GM23338 (cell line): ENCODE measurements around the gene EGLN2. TPM values are rescaled to one million over a fixed set of nuclear protein-coding genes. Genes with fewer than 3 reads are reported as not detected.
A peak's percentile ranks its signal among the peaks of the same experiment; 100 is the strongest.

Experiments used
- ATAC-seq: fragments of 200-7000 bp; cut with Tn5 transposase; 3 replicates; pipeline ENCODE4 v1.9.1; 2020
- DNase-seq: peaks from one replicate; pipeline ENCODE4 v3.0.0-alpha.2; 2015; ENCODE audit warnings: low spot score
- H2AFZ ChIP-seq: fragments of 200-600 bp; sonication (generic); 2 replicates; pipeline ENCODE4 v1.8.0; 2016; ENCODE audit warnings: antibody characterized with exemption, mild to moderate bottlenecking, moderate library complexity
- H3F3A ChIP-seq: fragments of 200-600 bp; sonication (generic); replicated peaks from 2 replicates; pipeline ENCODE4 v1.8.0; 2017; ENCODE audit warnings: antibody characterized with exemption, mixed run types, low read depth
- H3K27ac ChIP-seq: fragments of 200-600 bp; sonication (generic); 2 replicates; pipeline ENCODE4 v1.6.1; 2016; ENCODE audit warnings: low read depth
- H3K27me3 ChIP-seq: fragments of 200-600 bp; sonication (generic); 2 replicates; pipeline ENCODE4 v1.8.0; 2016; ENCODE audit warnings: mild to moderate bottlenecking, mixed run types, moderate library complexity; ENCODE audit not compliant: insufficient read depth
- H3K36me3 ChIP-seq: fragments of 200-600 bp; sonication (generic); 2 replicates; pipeline ENCODE4 v1.8.0; 2016; ENCODE audit warnings: mild to moderate bottlenecking; ENCODE audit not compliant: insufficient read depth
- H3K4me1 ChIP-seq: fragments of 200-600 bp; sonication (generic); 2 replicates; pipeline ENCODE4 v1.8.0; 2016; ENCODE audit warnings: mild to moderate bottlenecking, moderate library complexity; ENCODE audit not compliant: insufficient read depth
- H3K4me2 ChIP-seq: fragments of 200-600 bp; sonication (generic); 2 replicates; pipeline ENCODE4 v1.7.1; 2017; ENCODE audit warnings: mixed run types
- H3K4me3 ChIP-seq: fragments of 200-600 bp; sonication (generic); 2 replicates; pipeline ENCODE4 v1.6.1; 2016; ENCODE audit warnings: mixed run types
- H3K79me2 ChIP-seq: fragments of 200-600 bp; sonication (generic); replicated peaks from 2 replicates; pipeline ENCODE4 v1.8.0; 2017; ENCODE audit warnings: mild to moderate bottlenecking; ENCODE audit not compliant: insufficient read depth
- H3K9me2 ChIP-seq: fragments of 200-600 bp; sonication (generic); 2 replicates; pipeline ENCODE4 v1.8.0; 2017; ENCODE audit not compliant: insufficient read depth
- H4K20me1 ChIP-seq: fragments of 200-600 bp; sonication (generic); replicated peaks from 2 replicates; pipeline ENCODE4 v1.8.0; 2017; ENCODE audit warnings: mild to moderate bottlenecking; ENCODE audit not compliant: insufficient read depth
- H3K27ac Mint-ChIP-seq: 2 replicates; pipeline ENCODE4 v1.8.0; 2020; ENCODE audit warnings: inconsistent platforms, mild to moderate bottlenecking, moderate library complexity, mixed read lengths
- H3K27me3 Mint-ChIP-seq: 3 replicates; pipeline ENCODE4 v1.8.0; 2022; ENCODE audit warnings: low read depth, mild to moderate bottlenecking, moderate library complexity, mixed read lengths, inconsistent platforms; ENCODE audit not compliant: insufficient read depth, poor library complexity
- H3K36me3 Mint-ChIP-seq: 3 replicates; pipeline ENCODE4 v1.8.0; 2021; ENCODE audit warnings: low read depth, mild to moderate bottlenecking, inconsistent platforms, moderate library complexity, mixed read lengths
- H3K4me1 Mint-ChIP-seq: 3 replicates; pipeline ENCODE4 v1.8.0; 2020; ENCODE audit warnings: mild to moderate bottlenecking, inconsistent platforms, mixed read lengths
- H3K4me3 Mint-ChIP-seq: 3 replicates; pipeline ENCODE4 v1.8.0; 2021; ENCODE audit warnings: moderate library complexity, mild to moderate bottlenecking, inconsistent platforms, mixed read lengths
- H3K9me3 Mint-ChIP-seq: 3 replicates; pipeline ENCODE4 v1.8.0; 2020; ENCODE audit warnings: moderate library complexity, mild to moderate bottlenecking, inconsistent platforms, mixed read lengths
- CREB1 ChIP-seq: fragments of 250-450 bp; sonication (Bioruptor Pico); IDR thresholded peaks from 2 replicates; pipeline ENCODE4 v1.5.0; 2020; ENCODE audit warnings: low read depth, mild to moderate bottlenecking, moderate library complexity
- EZH2phosphoT487 ChIP-seq: fragments of 200-600 bp; sonication (generic); IDR thresholded peaks from one replicate; pipeline ENCODE4 v1.8.1; 2018; ENCODE audit warnings: antibody characterized with exemption; ENCODE audit not compliant: unreplicated experiment
- JUNB ChIP-seq: IDR thresholded peaks from one replicate; pipeline ENCODE4 v1.6.1; 2016; ENCODE audit warnings: antibody characterized with exemption; ENCODE audit not compliant: unreplicated experiment
- NANOG ChIP-seq: IDR thresholded peaks from 2 replicates; pipeline ENCODE4 v1.6.1; 2016; ENCODE audit warnings: antibody characterized with exemption, borderline replicate concordance
- polyA plus RNA-seq: library from polyadenylated mRNA; unstranded; fragments of >200 nt; fragmentation: Nextera tagmentation; extraction: Ambion mirVana; gene quantifications from 2 replicates; pipeline ENCODE4 v1.2.1, GENCODE V29; 2016
- total RNA-seq: library from RNA; depleted of rRNA; stranded (reverse); fragments of >200 nt; shearing (Covaris generic); gene quantifications from 2 replicates; pipeline ENCODE4 v1.2.3, GENCODE V29; 2014
- TF ChIP-seq, protein P1 (sequence below), 2 experiments: fragments of 200-600 bp in 1 of 2; sonication (generic) in 1 of 2; conservative IDR thresholded peaks; 2 replicates each; pipeline versions ENCODE4 v1.5.1 to v1.6.1; 2016 to 2017; ENCODE audit warnings: antibody characterized with exemption in 2 of 2, low read depth in 2 of 2, mild to moderate bottlenecking in 2 of 2, moderate library complexity in 1 of 2
- TF ChIP-seq, protein P2 (sequence below): IDR thresholded peaks from 2 replicates; pipeline ENCODE4 v1.6.1; 2016; ENCODE audit warnings: antibody characterized with exemption

The EGLN2 gene
- total and polyA plus RNA-seq, 2 experiments from 2014 or later: 59.9 to 118 TPM

GRCh38 chr19:40806423-40807146, 7.6 kb downstream of the EGLN2 start:
- ATAC-seq: peak; percentile 59
- H3K4me2 ChIP-seq: peak overlapping the region; percentile 70
- TF ChIP-seq, protein P1, sequence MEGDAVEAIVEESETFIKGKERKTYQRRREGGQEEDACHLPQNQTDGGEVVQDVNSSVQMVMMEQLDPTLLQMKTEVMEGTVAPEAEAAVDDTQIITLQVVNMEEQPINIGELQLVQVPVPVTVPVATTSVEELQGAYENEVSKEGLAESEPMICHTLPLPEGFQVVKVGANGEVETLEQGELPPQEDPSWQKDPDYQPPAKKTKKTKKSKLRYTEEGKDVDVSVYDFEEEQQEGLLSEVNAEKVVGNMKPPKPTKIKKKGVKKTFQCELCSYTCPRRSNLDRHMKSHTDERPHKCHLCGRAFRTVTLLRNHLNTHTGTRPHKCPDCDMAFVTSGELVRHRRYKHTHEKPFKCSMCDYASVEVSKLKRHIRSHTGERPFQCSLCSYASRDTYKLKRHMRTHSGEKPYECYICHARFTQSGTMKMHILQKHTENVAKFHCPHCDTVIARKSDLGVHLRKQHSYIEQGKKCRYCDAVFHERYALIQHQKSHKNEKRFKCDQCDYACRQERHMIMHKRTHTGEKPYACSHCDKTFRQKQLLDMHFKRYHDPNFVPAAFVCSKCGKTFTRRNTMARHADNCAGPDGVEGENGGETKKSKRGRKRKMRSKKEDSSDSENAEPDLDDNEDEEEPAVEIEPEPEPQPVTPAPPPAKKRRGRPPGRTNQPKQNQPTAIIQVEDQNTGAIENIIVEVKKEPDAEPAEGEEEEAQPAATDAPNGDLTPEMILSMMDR (conservative IDR thresholded peaks at IDR 0.05; ENCODE audit: low read depth in 2 of 2): peak; percentile 86 to 93
- TF ChIP-seq EZH2phosphoT487 (no peak), CREB1 (CRISPR knock-in tag) (peak; percentile 81), JUNB (no peak)
- TF ChIP-seq, protein P2, sequence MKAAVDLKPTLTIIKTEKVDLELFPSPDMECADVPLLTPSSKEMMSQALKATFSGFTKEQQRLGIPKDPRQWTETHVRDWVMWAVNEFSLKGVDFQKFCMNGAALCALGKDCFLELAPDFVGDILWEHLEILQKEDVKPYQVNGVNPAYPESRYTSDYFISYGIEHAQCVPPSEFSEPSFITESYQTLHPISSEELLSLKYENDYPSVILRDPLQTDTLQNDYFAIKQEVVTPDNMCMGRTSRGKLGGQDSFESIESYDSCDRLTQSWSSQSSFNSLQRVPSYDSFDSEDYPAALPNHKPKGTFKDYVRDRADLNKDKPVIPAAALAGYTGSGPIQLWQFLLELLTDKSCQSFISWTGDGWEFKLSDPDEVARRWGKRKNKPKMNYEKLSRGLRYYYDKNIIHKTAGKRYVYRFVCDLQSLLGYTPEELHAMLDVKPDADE: no peak
- Mint-ChIP-seq H3K4me1 (peaks cover 73% of the 10 kb centered on the region), H3K9me3 (no peaks in the 10 kb centered on the region), H3K27ac (peak overlapping the region; percentile 84), H3K36me3 (peaks cover 58% of the 10 kb centered on the region), H3K4me3 (peak overlapping the region; percentile 59), H3K27me3 (peaks cover 46% of the 10 kb centered on the region)
- no peaks in the 10 kb centered on the region for H3K9me2 ChIP-seq
- H3K27ac ChIP-seq: peak overlapping the region; percentile 90
- 0 out of 2 replicates have a peak, but pooled peaks cover 2% of the 10 kb centered on the region for H3K27me3 ChIP-seq
- H3K4me1 ChIP-seq: peaks cover 54% of the 10 kb centered on the region
- H3F3A ChIP-seq: peaks cover 47% of the 10 kb centered on the region
- peaks cover 50% of the 10 kb centered on the region for H4K20me1 ChIP-seq
- DNase-seq: peak; percentile 100
- no peak overlapping the region for H2AFZ ChIP-seq
- H3K4me3 ChIP-seq: peak overlapping the region; percentile 36; the same call in 1 of the 2 replicates
- H3K36me3 ChIP-seq: peaks cover 8% of the 10 kb centered on the region; the same call in 1 of the 2 replicates
- peaks cover 59% of the 10 kb centered on the region for H3K79me2 ChIP-seq

DNA sequence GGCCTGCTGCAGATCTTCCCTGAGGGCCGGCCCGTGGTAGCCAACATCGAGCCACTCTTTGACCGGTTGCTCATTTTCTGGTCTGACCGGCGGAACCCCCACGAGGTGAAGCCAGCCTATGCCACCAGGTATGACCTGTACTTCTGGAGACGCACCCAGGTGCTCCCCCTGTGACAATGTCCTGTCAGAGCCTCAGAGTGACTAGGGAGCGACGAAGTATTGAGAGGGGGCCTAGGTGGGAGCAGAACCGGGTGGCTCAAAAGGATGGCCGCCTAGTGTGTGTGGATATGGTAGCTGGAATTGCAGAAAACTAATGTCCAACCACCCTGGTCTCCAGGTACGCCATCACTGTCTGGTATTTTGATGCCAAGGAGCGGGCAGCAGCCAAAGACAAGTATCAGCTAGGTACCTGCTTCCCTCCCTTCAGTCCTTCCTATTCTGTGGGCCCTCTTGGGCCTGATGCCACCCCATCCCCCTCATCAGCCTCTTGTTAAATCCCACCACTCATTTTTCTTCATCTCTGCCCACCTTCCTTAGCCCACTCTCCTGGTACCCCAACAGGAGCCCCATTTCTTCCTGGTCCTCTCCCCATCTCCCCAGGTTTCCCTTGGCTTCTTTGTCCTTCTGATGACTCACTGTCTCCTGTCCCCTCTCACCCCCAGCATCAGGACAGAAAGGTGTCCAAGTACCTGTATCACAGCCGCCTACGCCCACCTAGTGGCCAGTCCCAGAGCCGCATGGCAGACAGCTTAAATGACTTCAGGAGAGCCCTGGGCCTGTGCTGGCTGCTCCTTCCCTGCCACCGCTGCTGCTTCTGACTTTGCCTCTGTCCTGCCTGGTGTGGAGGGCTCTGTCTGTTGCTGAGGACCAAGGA, 8.4 kb downstream of the EGLN2 start:
- Histone ChIP-seq H3K9me2 (no peaks in the 10 kb centered on the region), H3K36me3 (peaks cover 6% of the 10 kb centered on the region; the same call in 1 of the 2 replicates), H3K27ac (peak overlapping the region; percentile 81; the same call in 1 of the 2 replicates), H3K4me1 (peaks cover 51% of the 10 kb centered on the region), H2AFZ (no peak overlapping the region), H3K27me3 (peaks cover 10% of the 10 kb centered on the region; the same call in 1 of the 2 replicates), H3K79me2 (peaks cover 51% of the 10 kb centered on the region), H3K4me3 (no peak overlapping the region), H3K4me2 (peak overlapping the region; percentile 66; the same call in 1 of the 2 replicates), H4K20me1 (peaks cover 42% of the 10 kb centered on the region), H3F3A (peaks cover 42% of the 10 kb centered on the region)
- Mint-ChIP-seq H3K9me3 (no peaks in the 10 kb centered on the region; the same call in 2 of the 3 replicates), H3K4me3 (peak overlapping the region; percentile 59), H3K4me1 (peaks cover 70% of the 10 kb centered on the region), H3K27ac (peak overlapping the region; percentile 79), H3K36me3 (peaks cover 50% of the 10 kb centered on the region), H3K27me3 (peaks cover 44% of the 10 kb centered on the region)
- DNase-seq (peak; percentile 85), ATAC-seq (peak; percentile 10)
- TF ChIP-seq, protein P1 (conservative IDR thresholded peaks at IDR 0.05; ENCODE audit: low read depth in 2 of 2): peak; percentile 59 to 70
- TF ChIP-seq NANOG: no peak
